Ascending aorta (tissue), 2 donors: ENCODE data around the gene SPON2. TPM values are rescaled to one million over a fixed set of nuclear protein-coding genes. Genes with fewer than 3 reads are reported as not detected.

Experiments
- DNase-seq, 2 donors: peaks; one replicate each; pipeline ENCODE4 v3.0.0-alpha.2; 2019; ENCODE audit warnings: low spot score in 2 of 2
- H3K27ac ChIP-seq, 2 donors: fragments of 200-600 bp; sonication (generic); one replicate each; pipeline ENCODE4 v1.5.1; 2016 to 2017; ENCODE audit warnings: mild to moderate bottlenecking in 1 of 2
- H3K27me3 ChIP-seq: fragments of 200-600 bp; sonication (generic); one replicate; pipeline ENCODE4 v1.5.1; 2017
- H3K36me3 ChIP-seq, 2 donors: fragments of 200-600 bp; sonication (generic); one replicate each; pipeline ENCODE4 v1.5.1; 2016
- H3K4me1 ChIP-seq, 2 donors: fragments of 200-600 bp; sonication (generic); one replicate each; pipeline ENCODE4 v1.5.1; 2016 to 2017; ENCODE audit warnings: mild to moderate bottlenecking in 1 of 2
- H3K4me3 ChIP-seq, 2 donors: fragments of 200-600 bp; sonication (generic); one replicate each; pipeline ENCODE4 v1.5.1; 2016 to 2017; ENCODE audit warnings: mild to moderate bottlenecking in 1 of 2
- H3K9me3 ChIP-seq, 2 donors: fragments of 200-600 bp; sonication (generic); one replicate each; pipeline ENCODE4 v1.5.1; 2016
- CTCF ChIP-seq, 3 experiments: fragments of 200-600 bp in 2 of 3; fragments of 450-650 bp in 1 of 3; sonication (generic) in 2 of 3; IDR thresholded peaks; one replicate each; pipeline ENCODE4 v1.5.1; 2016 to 2019; ENCODE audit warnings: antibody characterized with exemption in 3 of 3, mild to moderate bottlenecking in 1 of 3, moderate library complexity in 1 of 3
- intact Hi-C: fragments of 100-400 bp; cut with DNase I; formaldehyde crosslinking; loops from one replicate; pipeline ENCODE4 v1.15.1; 2023
- total RNA-seq: library from RNA; depleted of rRNA; stranded (reverse); fragments of >200 nt; gene quantifications from one replicate; pipeline ENCODE4 v1.1.0, GENCODE V29; 2016

The SPON2 gene
- total RNA-seq, 1 donor from 2014 or later: 14.0 TPM

GRCh38 chr4:1151541-1151940 is 20.8 kb downstream of the SPON2 start:
- Histone ChIP-seq H3K4me1 (peaks cover 9 to 12% of the 10 kb centered on the region in 2 donors), H3K27ac (no peak overlapping the region), H3K9me3 (no peaks in the 10 kb centered on the region), H3K27me3 (no peaks in the 10 kb centered on the region), H3K36me3 (no peaks in the 10 kb centered on the region), H3K4me3 (no peak overlapping the region)
- no peak for DNase-seq
- TF ChIP-seq CTCF (IDR thresholded peaks at IDR 0.05): no peak
- intact Hi-C loops: loop anchor here (10.0 kb wide), 1 partner anchor 217 kb away; the partner anchor contains the start of genes GAK and TMEM175

- Histone ChIP-seq H3K4me3 (no peak overlapping the region), H3K36me3 (no peaks in the 10 kb centered on the region), H3K27me3 (no peaks in the 10 kb centered on the region), H3K4me1 (peaks cover 9 to 12% of the 10 kb centered on the region in 2 donors), H3K27ac (no peak overlapping the region), H3K9me3 (no peaks in the 10 kb centered on the region)
- intact Hi-C loops: loop anchor here (10.0 kb wide), 1 partner anchor 216 kb away; the partner anchor contains the start of genes GAK and TMEM175
- DNase-seq: no peak
- no peak for TF ChIP-seq CTCF (IDR thresholded peaks at IDR 0.05)
Measured at GRCh38 chr4:1150875-1151274, 21.5 kb downstream of the SPON2 start.

DNA sequence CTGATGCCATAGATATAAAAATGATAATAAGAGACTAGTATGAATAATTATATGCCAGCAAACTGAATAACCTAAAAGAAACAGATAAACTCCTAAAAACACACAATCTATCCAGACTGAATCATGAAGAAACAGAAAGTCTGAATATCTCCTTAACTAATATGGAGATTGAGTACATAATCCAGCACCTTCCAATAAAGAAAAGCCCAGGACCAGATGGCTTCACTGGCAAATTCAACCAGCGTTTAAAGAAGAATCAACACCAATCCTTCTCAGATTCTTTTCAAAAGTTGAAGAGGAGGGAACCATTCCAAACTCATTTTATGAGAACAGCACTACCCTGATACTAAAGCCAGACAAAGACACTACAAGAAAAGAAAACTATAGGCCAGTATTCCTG is 32.5 kb downstream of the SPON2 start:
- Histone ChIP-seq H3K9me3 (no peaks in the 10 kb centered on the region), H3K4me1 (no peaks in the 10 kb centered on the region), H3K27me3 (no peaks in the 10 kb centered on the region), H3K4me3 (no peak overlapping the region), H3K36me3 (no peaks in the 10 kb centered on the region), H3K27ac (no peak overlapping the region)
- no peak for DNase-seq
- intact Hi-C loops: no loop called here
- TF ChIP-seq CTCF (IDR thresholded peaks at IDR 0.05): no peak

- no peak for TF ChIP-seq CTCF (IDR thresholded peaks at IDR 0.05)
- Histone ChIP-seq H3K9me3 (no peaks in the 10 kb centered on the region), H3K4me1 (no peaks in the 10 kb centered on the region), H3K4me3 (no peak overlapping the region), H3K27ac (no peak overlapping the region), H3K27me3 (no peaks in the 10 kb centered on the region), H3K36me3 (no peaks in the 10 kb centered on the region)
- DNase-seq: no peak
- intact Hi-C loops: no loop called here
Measured at GRCh38 chr4:1137850-1138249, 34.5 kb downstream of the SPON2 start.

GRCh38 chr4:1137063-1137776 is 35.2 kb downstream of the SPON2 start:
- Histone ChIP-seq H3K9me3 (no peaks in the 10 kb centered on the region), H3K27me3 (no peaks in the 10 kb centered on the region), H3K36me3 (no peaks in the 10 kb centered on the region), H3K4me3 (no peak overlapping the region), H3K4me1 (no peaks in the 10 kb centered on the region), H3K27ac (no peak overlapping the region)
- intact Hi-C loops: no loop called here
- TF ChIP-seq CTCF (IDR thresholded peaks at IDR 0.05): no peak
- DNase-seq: no peak
